H1 (cell line): ENCODE data around the gene EPHA2. TPM values are rescaled to one million over a fixed set of nuclear protein-coding genes. Genes with fewer than 3 reads are reported as not detected.
A peak's percentile ranks its signal among the peaks of the same experiment; 100 is the strongest.

ENCODE experiments used
- CTCF ChIA-PET: fragments of 300-600 bp; sonication (Branson Sonifier 250); formaldehyde crosslinking; loops from one replicate; lab custom pipeline; 2021; ENCODE audit not compliant: partially characterized antibody; lab: Charles Lee
- POLR2A ChIA-PET: fragments of 300-600 bp; sonication (Branson Sonifier 250); formaldehyde crosslinking; loops from one replicate; lab custom pipeline; 2021; ENCODE audit warnings: inconsistent platforms; ENCODE audit not compliant: partially characterized antibody; lab: Charles Lee
- DNase-seq, 2 experiments: peaks; one replicate each; pipeline versions ENCODE4 v3.0.0 to v3.0.0-alpha.2; 2010 to 2022; ENCODE audit warnings: low spot score in 2 of 2, low read depth in 1 of 2, mixed read lengths in 1 of 2
- FAIRE-seq: peaks from 2 replicates; lab custom pipeline; 2011; peaks lifted over from hg19 to GRCh38; lab: Jason Lieb, UNC
- H2AFZ ChIP-seq: 2 replicates; pipeline ENCODE4 v1.8.1; 2012; ENCODE audit warnings: low read length, inconsistent platforms
- H2AK5ac ChIP-seq: 2 replicates; pipeline ENCODE4 v1.6.1; 2013; ENCODE audit warnings: low read depth, low read length
- H2BK120ac ChIP-seq: replicated peaks from 2 replicates; pipeline ENCODE3; 2013; ENCODE audit warnings: low read depth, low read length, inconsistent platforms
- H2BK12ac ChIP-seq: 2 replicates; pipeline ENCODE4 v1.6.1; 2013; ENCODE audit warnings: low read depth, low read length
- H2BK15ac ChIP-seq: 2 replicates; pipeline ENCODE4 v1.6.1; 2013; ENCODE audit warnings: low read length
- H2BK20ac ChIP-seq: 2 replicates; pipeline ENCODE4 v1.6.1; 2013; ENCODE audit warnings: low read length
- H2BK5ac ChIP-seq: 2 replicates; pipeline ENCODE4 v1.6.1; 2013; ENCODE audit warnings: low read depth, low read length
- H3K14ac ChIP-seq: 2 replicates; pipeline ENCODE4 v1.6.1; 2013; ENCODE audit warnings: inconsistent platforms; ENCODE audit not compliant: insufficient read length
- H3K18ac ChIP-seq: 2 replicates; pipeline ENCODE4 v1.6.1; 2013; ENCODE audit warnings: low read length; ENCODE audit errors: extremely low read depth
- H3K23ac ChIP-seq: 2 replicates; pipeline ENCODE4 v1.6.1; 2013; ENCODE audit warnings: inconsistent platforms; ENCODE audit not compliant: insufficient read length
- H3K23me2 ChIP-seq: 2 replicates; pipeline ENCODE4 v1.6.1; 2013; ENCODE audit warnings: low read depth, low read length
- H3K27ac ChIP-seq: 2 replicates; pipeline ENCODE4 v1.6.1; 2011; ENCODE audit warnings: low read depth, low read length, inconsistent platforms
- H3K27me3 ChIP-seq, 4 experiments: replicated peaks in 1 of 4; 1 replicate in 1 of 4; 2 replicates in 3 of 4; pipeline versions ENCODE4 v1.6.1 to v1.8.1; 2011 to 2013; ENCODE audit warnings: low read length in 3 of 4, mild to moderate bottlenecking in 3 of 4, inconsistent platforms in 2 of 4, mixed read lengths in 2 of 4, moderate library complexity in 1 of 4; ENCODE audit not compliant: control insufficient read depth in 3 of 4, insufficient read depth in 3 of 4; ENCODE audit errors: extremely low read depth in 1 of 4
- H3K36me3 ChIP-seq, 4 experiments: 2 replicates each; pipeline versions ENCODE4 v1.6.1 to v1.8.1; 2011 to 2013; ENCODE audit warnings: mild to moderate bottlenecking in 4 of 4, low read length in 3 of 4, moderate library complexity in 2 of 4, control low read depth in 1 of 4, inconsistent platforms in 1 of 4; ENCODE audit not compliant: insufficient read depth in 4 of 4, control insufficient read depth in 2 of 4
- H3K4ac ChIP-seq: replicated peaks from 2 replicates; pipeline ENCODE3; 2013; ENCODE audit warnings: low read length, low read depth, mixed read lengths, inconsistent platforms; ENCODE audit not compliant: insufficient read length
- H3K4me1 ChIP-seq, 4 experiments: replicated peaks in 1 of 4; 1 replicate in 1 of 4; 2 replicates in 3 of 4; pipeline versions ENCODE4 v1.6.1 to v1.8.1; 2011 to 2013; ENCODE audit warnings: low read length in 3 of 4, inconsistent platforms in 2 of 4, mixed read lengths in 1 of 4; ENCODE audit not compliant: insufficient read depth in 4 of 4, control insufficient read depth in 3 of 4
- H3K4me2 ChIP-seq, 2 experiments: 2 replicates each; pipeline versions ENCODE4 v1.6.1 to v1.8.1; 2011 to 2013; ENCODE audit warnings: low read depth in 2 of 2, low read length in 2 of 2, control low read depth in 1 of 2, inconsistent platforms in 1 of 2, mild to moderate bottlenecking in 1 of 2; ENCODE audit not compliant: insufficient read depth in 1 of 2
- H3K4me3 ChIP-seq, 4 experiments: fragments of 200-600, 300-600 bp in 1 of 4; sonication (generic), shearing (Covaris generic), sonication (Bioruptor Twin) in 1 of 4; 2 replicates each; pipeline versions ENCODE4 v1.5.1 to v1.8.1; 2011 to 2016; ENCODE audit warnings: low read length in 4 of 4, low read depth in 3 of 4, control low read depth in 2 of 4, inconsistent platforms in 2 of 4, mild to moderate bottlenecking in 2 of 4, mixed read lengths in 1 of 4, moderate library complexity in 1 of 4; ENCODE audit not compliant: insufficient read depth in 2 of 4; ENCODE audit errors: extremely low read depth in 1 of 4
- H3K56ac ChIP-seq: replicated peaks from 2 replicates; pipeline ENCODE3; 2013; ENCODE audit warnings: low read depth, mild to moderate bottlenecking, mixed read lengths, low read length, inconsistent platforms; ENCODE audit not compliant: insufficient read length
- H3K79me1 ChIP-seq: 2 replicates; pipeline ENCODE4 v1.6.1; 2013; ENCODE audit warnings: low read depth, low read length, control low read depth
- H3K79me2 ChIP-seq, 2 experiments: 2 replicates each; pipeline versions ENCODE4 v1.6.1 to v1.8.1; 2012 to 2013; ENCODE audit warnings: low read length in 2 of 2, mild to moderate bottlenecking in 2 of 2, inconsistent platforms in 1 of 2; ENCODE audit not compliant: insufficient read depth in 2 of 2, control insufficient read depth in 1 of 2
- H3K9ac ChIP-seq, 4 experiments: replicated peaks in 1 of 4; 1 replicate in 1 of 4; 2 replicates in 3 of 4; pipeline versions ENCODE4 v1.6.1 to v1.8.1; 2011 to 2013; ENCODE audit warnings: low read depth in 3 of 4, low read length in 3 of 4, control low read depth in 2 of 4, mild to moderate bottlenecking in 2 of 4, moderate library complexity in 2 of 4, inconsistent platforms in 1 of 4; ENCODE audit errors: extremely low read depth in 1 of 4
- H3K9me3 ChIP-seq, 2 experiments: 2 replicates each; pipeline versions ENCODE4 v1.6.1 to v1.8.1; 2012 to 2013; ENCODE audit warnings: mild to moderate bottlenecking in 2 of 2, moderate library complexity in 2 of 2, control low read depth in 1 of 2, inconsistent platforms in 1 of 2, low read depth in 1 of 2, low read length in 1 of 2, mixed read lengths in 1 of 2; ENCODE audit not compliant: insufficient read depth in 2 of 2
- H4K20me1 ChIP-seq, 2 experiments: replicated peaks in 1 of 2; 2 replicates each; pipeline versions ENCODE3 to v1.8.1; 2011 to 2013; ENCODE audit warnings: inconsistent platforms in 2 of 2, low read length in 2 of 2, mild to moderate bottlenecking in 1 of 2; ENCODE audit not compliant: insufficient read depth in 2 of 2, control insufficient read depth in 1 of 2
- H4K5ac ChIP-seq: 2 replicates; pipeline ENCODE4 v1.6.1; 2013; ENCODE audit warnings: low read length, low read depth, mixed read lengths, inconsistent platforms; ENCODE audit not compliant: insufficient read length
- H4K8ac ChIP-seq: 2 replicates; pipeline ENCODE4 v1.8.0; 2013; ENCODE audit warnings: mild to moderate bottlenecking, moderate library complexity, low read length, inconsistent platforms; ENCODE audit not compliant: insufficient read depth; ENCODE audit errors: extremely low read depth
- H4K91ac ChIP-seq: replicated peaks from 2 replicates; pipeline ENCODE3; 2013; ENCODE audit warnings: low read length, mixed read lengths, inconsistent platforms; ENCODE audit not compliant: insufficient read length
- EZH2 ChIP-seq: fragments of 200-600 bp; sonication (generic); IDR thresholded peaks from 2 replicates; pipeline ENCODE4 v1.7.1; 2012; ENCODE audit warnings: low read depth, mild to moderate bottlenecking, moderate library complexity, low read length, inconsistent platforms; ENCODE audit not compliant: severe bottlenecking
- HDAC2 ChIP-seq, 2 experiments: fragments of 300-600 bp in 1 of 2; sonication (generic) in 1 of 2; IDR thresholded peaks; 2 replicates each; pipeline ENCODE4 v1.6.1; 2011 to 2012; ENCODE audit warnings: low read depth in 2 of 2, low read length in 2 of 2, mild to moderate bottlenecking in 2 of 2, moderate library complexity in 2 of 2, borderline replicate concordance in 1 of 2, inconsistent platforms in 1 of 2
- KDM1A ChIP-seq: fragments of 200-600, 300-600 bp; sonication (generic); IDR thresholded peaks from 2 replicates; pipeline ENCODE4 v1.7.1; 2016; ENCODE audit warnings: mild to moderate bottlenecking, low read length, borderline replicate concordance
- RXRA ChIP-seq: IDR thresholded peaks from 2 replicates; pipeline ENCODE4 v1.6.1; 2011; ENCODE audit warnings: low read depth, mild to moderate bottlenecking, low read length, moderate library complexity; ENCODE audit not compliant: insufficient read depth
- WGBS, 2 experiments: shearing (Covaris generic) in 1 of 2; methylation state at CpG; one replicate each; pipeline versions ENCODE4 v1.1.6 to v1.1.7; 2013 to 2015; ENCODE audit warnings: low lambda C conversion rate in 2 of 2, mixed read lengths in 2 of 2, inconsistent platforms in 1 of 2, low coverage in 1 of 2, missing lambda C conversion rate in 1 of 2; ENCODE audit not compliant: insufficient replicate concordance in 2 of 2, insufficient coverage in 1 of 2, insufficient read length in 1 of 2; ENCODE audit errors: extremely low coverage in 1 of 2, missing lambda C conversion rate in 1 of 2; 5-methylcytosine and 5-hydroxymethylcytosine counted together
- polyA plus RNA-seq, 7 experiments: library from polyadenylated mRNA; depleted of rRNA in 3 of 7; stranded (reverse) in 5 of 7; unstranded in 2 of 7; fragments of >200 nt in 5 of 7; fragments of 200-250 nt in 2 of 7; gene quantifications; 1 replicate in 5 of 7; 2 replicates in 1 of 7; 4 replicates in 1 of 7; pipeline versions ENCODE4 v1.2.1 to v1.2.3, GENCODE V29; 2011 to 2013; ENCODE audit warnings: missing spikeins in 2 of 7, mixed read lengths in 2 of 7
- total RNA-seq: library from RNA; stranded (reverse); fragmentation: NEBNext Ultra II Directional; extraction: Animal tissue kit (Norgen Biotek cat#: 25700); gene quantifications from 2 replicates; pipeline ENCODE4 v1.2.1, GENCODE V29; 2021

The EPHA2 gene
- total and polyA plus RNA-seq, 2 of the 8 experiments (the other 6 are each of a cell fraction or from before 2014, with no cell fraction given) = 26.8 to 33.6 TPM

DNA sequence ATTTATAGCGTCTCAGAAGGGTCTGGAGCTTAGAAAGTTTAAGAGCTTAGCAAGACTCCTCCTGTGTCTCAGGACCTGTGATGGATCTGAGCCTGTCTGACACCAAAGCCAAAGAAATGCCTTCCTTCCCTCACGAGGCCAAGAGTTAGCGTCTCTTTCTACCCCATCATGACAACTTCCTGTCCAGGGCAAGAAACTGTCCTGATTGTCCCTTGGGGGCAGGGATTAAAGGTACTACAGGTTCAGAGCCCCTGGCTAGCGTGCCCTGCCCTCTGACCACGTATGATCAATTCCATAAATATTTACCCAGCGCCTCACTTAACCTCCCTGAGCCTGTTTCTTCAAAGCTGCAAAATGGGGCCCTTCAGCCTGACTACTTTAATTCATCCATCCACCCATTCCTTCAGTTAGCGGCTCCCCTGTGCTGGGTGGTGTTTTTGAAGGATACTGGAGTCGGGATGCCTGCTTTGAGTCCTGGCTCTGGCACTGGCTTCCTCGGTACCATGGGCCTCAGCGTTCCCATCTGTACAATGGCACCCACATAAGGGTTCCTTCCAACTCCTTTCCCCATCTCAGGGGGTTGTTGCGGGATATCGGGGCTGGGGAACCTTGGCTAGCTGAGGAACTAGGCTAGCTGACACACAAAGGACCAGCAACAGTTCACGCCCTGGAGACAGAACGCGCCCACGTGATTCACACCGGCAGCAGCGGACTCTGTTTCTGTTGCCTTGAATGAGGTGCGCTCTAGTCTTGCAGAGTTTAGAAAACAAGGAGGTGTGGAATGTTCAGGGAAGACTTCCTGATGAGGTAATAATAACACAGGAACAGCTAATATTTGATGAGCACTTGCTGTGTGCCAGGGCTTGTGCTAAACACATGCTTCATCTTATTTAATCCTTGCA lies 23.0 kb upstream of the EPHA2 start:
- CTCF ChIA-PET = interaction anchor here (1.4 to 17.1 kb wide), 3 partner anchors 9 to 100 kb away, joined by 4 to 569 read pairs (median 4); partner anchors contain the start of genes EPHA2 and FAM131C
- 92% methylated on average over 18 of the region's 19 CpGs; no CpG with 5 or more reads in 1 of the 2 experiments for WGBS, 2 experiments

More for the DNA sequence above, 23.0 kb upstream of the EPHA2 start:
- Histone ChIP-seq H2BK12ac (peak overlapping the region; percentile 60; the same call in 1 of the 2 replicates), H2AFZ (no peak overlapping the region), H3K27ac (no peak overlapping the region), H4K20me1 (no peaks in the 10 kb centered on the region), H3K23me2 (no peaks in the 10 kb centered on the region), H2AK5ac (no peak overlapping the region), H2BK5ac (no peak overlapping the region; the same call in 1 of the 2 replicates), H2BK20ac (no peak overlapping the region), H3K79me2 (no peaks in the 10 kb centered on the region), H4K91ac (no peak overlapping the region), H3K4me1 (peaks cover 4 to 16% (median 14%) of the 10 kb centered on the region in 4 experiments), H4K8ac (no peak overlapping the region), H3K9ac (no peak overlapping the region), H3K23ac (no peak overlapping the region), H3K79me1 (no peaks in the 10 kb centered on the region), H2BK120ac (no peak overlapping the region), H3K27me3 (no peaks in the 10 kb centered on the region), H3K36me3 (no peaks in the 10 kb centered on the region), H3K9me3 (no peaks in the 10 kb centered on the region), H3K14ac (no peak overlapping the region), H3K56ac (no peak overlapping the region), H3K4me3 (no peak overlapping the region), H3K4me2 (no peak overlapping the region), H3K4ac (no peak overlapping the region), H2BK15ac (peak overlapping the region; percentile 40; the same call in 1 of the 2 replicates), H3K18ac (no peak overlapping the region), H4K5ac (no peak overlapping the region)
- TF ChIP-seq HDAC2 (IDR thresholded peaks at IDR 0.05; ENCODE audit: borderline replicate concordance in 1 of 2, low read depth in 2 of 2, low read length in 2 of 2) (no peak), RXRA (no peak), EZH2 (no peak), KDM1A (no peak)
- DNase-seq (no peak), FAIRE-seq (no peak)
- POLR2A ChIA-PET = interaction anchor here (0.7 to 3.4 kb wide), 4 partner anchors 13 to 60 kb away, joined by 3 to 17 read pairs (median 4); no protein-coding TSS in a partner anchor
